ENCODE measurements around the gene CTDNEP1.

CTDNEP1 gene

DNA sequence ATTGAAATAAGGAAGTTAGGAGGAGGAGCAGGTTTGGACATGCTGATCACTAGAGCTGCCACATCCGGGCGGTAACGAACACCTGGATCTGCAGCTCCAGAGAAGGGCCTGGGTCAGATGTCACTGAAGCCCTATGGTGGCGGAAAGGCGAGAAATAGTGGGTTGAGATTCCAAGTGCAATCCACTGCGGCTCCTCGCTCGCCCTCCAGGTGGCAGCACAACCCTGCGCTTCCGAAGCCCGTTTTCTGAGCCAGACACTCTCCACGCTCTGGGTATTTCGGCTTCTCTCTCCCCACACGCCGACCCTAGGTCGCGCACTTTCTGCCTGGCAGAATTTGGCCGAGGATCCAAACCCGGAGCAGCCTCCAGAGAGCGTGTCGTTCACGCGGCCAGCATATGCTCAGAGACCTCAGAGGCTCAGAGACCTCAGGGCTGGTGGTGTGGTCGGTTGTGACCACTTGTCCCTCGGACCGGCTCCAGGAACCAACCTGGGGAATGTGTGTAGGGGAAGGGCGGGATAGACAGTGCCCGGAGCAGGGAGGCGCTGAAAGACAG lies 29.1 kb upstream of the CTDNEP1 start:
- peak; percentile 79 to 82 for DNase-seq (ENCODE audit: low read depth in 1 of 2, low spot score in 1 of 2)

DNA sequence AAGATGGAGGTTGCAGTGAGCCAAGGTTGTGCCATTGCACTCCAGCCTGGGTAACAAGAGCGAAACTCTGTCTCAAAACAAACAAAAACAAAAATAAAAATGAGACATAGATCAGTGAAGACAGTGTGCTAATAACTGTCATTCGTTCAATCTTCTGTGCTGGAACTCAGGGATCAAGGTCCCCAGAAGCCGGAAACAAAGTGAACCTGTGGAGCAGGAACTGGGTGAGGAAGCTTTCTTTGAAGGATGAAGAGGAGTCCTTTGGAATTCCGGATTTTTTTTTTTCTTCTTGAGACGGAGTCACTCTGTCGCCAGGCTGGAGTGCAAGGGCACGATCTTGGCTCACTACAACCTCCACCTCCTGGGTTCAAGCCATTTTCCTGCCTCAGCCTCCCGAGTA lies 27.9 kb upstream of the CTDNEP1 start:
- no peak for DNase-seq (ENCODE audit: low read depth in 1 of 2, low spot score in 1 of 2)

DNA sequence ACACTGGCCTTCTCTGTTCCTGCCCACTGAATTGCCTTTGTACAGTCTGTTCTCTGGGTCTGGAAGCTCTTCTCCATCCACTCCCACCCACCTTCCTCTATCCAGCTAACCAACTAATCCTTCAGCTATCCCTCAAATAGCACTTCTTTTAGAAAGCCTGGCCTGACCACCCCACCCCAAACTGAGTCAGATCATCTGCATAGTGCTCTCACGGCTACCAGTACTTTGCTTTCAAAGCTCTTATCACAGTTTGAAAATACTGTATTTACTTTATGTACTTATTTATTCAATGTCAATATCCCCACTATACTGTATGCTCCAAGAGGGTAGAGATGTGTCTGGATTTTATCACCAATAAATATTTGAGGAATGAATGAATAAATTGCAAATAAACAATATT lies 15.2 kb upstream of the CTDNEP1 start:
- no peak for DNase-seq (ENCODE audit: low read depth in 1 of 2, low spot score in 1 of 2)

DNA sequence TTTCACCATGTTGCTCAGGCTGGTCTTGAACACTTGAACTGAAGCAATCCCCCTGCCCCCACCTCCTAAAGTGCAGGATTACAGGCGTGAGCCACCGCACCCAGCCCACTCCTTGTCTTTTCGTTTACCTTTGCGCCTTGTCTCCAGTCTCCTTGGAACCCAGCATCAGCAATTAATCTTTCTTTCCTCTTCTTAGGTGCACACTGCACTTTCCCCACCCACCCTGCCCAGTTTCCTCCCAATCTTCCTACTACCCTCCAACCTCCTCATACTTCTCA lies 12.2 kb upstream of the CTDNEP1 start:
- DNase-seq (ENCODE audit: low read depth in 1 of 2, low spot score in 1 of 2) = no peak

DNA sequence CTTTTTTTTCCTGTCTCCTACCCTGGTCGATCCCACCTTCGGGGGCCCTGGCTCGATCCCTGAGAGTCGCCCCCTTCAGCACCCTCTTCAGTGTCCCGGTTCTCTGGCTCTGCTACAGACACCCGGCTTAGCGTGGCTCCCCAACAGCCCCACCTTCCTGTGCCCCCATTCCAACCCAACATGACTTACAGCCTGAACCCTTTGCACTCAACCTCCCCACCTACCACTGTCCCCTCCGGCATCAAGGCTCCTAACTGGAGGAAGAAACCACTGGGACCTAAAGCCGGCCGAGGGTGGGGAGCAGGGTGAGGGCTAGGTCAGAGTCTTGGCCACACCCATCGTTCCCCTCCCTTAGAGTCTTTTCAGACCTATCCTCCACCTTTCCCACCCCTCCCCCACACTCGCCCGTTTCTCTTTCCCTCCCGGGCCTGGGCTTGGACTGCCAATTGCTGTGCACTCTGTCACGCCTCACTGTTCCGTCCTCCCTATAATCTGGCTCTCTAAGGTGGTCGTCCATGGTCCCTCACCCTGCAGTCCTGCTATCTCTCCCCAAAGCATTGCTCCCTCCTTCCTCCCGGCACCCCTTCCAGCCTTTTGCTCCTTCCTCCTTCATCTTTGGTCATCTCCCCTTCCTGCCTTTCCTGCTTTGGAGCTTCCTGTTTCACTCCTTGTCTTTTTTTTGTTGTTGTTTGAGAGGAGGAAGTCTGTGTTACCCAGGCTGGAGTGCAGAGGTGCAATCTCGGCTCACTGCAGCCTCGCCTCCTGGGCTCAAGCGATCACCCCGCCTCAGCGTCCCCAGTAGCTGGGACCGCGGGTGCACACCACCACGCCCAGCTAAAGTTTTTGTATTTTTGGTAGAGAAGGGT lies 11.6 kb upstream of the CTDNEP1 start:
- DNase-seq (ENCODE audit: low read depth in 1 of 2, low spot score in 1 of 2) = no peak

DNA sequence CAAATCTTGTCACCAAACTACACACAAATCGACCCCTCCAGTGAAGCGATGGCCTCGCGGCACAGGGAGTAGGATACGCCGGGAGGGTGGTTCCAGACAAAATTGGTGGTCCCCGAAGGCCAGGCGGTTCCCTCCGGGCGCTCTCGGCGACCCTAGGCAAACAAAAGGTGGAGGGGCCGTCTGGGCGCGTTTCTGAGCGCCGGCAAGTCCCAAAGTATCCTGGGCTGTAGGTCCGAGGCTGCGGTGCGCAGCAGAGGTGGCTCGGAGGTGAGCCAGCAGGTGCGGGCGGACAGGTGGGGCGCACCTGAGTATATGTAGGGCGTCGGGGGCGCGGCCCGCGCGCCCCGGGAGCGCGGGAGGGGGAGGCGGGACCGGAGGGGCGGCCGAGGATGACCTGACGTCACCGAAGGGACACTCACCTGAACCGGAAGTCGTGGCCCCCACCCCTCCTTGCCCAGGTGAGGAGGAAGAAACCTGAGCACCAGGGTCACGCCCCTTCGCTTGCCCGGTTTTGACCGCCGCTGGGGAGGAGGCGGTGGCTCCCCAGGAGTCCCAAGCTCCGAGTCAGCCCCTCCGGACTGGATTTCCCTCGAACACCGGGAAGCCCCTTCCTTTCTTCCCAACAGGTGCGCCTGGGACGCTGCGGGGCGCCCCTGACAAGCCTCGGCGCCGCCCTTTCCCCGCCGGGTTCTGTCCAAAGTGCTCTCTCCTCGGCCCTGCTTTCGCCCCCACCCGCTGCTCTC lies 10.8 kb upstream of the CTDNEP1 start, which contains the start of gene CLDN7:
Gene CLDN7, minus strand, starts transcription at position 287 of the 743 bp plus-strand sequence. CDS start 435 bp downstream, outside the sequence.
- DNase-seq (ENCODE audit: low read depth in 1 of 2, low spot score in 1 of 2) = no peak

DNA sequence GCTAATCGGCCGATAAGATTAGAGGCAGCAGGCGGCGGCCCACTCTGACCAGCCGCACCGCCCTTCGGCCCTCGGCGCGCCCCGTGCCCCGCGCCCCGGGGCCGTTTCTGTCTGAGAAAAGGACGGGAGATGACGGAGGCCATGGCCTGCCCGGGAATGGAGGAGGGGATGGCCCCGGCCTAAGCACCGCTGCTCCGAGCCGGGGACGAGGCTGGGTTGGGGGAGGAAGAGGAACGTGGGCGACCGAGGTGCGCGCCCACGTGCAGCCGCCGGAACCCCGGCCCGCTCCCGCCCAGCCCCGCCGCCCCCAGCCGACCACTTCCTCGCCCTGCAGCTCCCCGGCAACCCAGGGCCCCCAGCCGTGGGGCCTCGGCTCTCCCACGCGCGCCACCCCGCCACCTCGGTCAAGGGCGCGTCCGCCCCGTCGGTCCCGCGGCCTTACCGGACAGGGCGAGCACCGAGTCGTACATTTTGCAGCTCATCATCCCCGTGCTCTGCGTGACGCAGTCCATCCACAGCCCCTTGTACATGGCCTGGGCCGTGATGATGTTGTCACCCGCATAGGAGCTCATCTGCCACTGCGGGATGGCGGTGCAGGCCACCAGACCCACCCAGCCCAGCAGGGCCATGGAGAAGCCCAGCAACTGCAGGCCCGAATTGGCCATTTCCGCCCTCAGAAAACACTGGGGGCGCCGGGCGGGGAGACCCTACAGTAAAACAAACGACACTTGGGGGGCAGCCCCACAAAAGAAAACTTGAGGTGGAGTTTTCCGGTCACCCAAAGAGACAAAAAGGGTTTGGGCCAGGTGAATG lies 10.1 kb upstream of the CTDNEP1 start:
- DNase-seq (ENCODE audit: low read depth in 1 of 2, low spot score in 1 of 2) = no peak

DNA sequence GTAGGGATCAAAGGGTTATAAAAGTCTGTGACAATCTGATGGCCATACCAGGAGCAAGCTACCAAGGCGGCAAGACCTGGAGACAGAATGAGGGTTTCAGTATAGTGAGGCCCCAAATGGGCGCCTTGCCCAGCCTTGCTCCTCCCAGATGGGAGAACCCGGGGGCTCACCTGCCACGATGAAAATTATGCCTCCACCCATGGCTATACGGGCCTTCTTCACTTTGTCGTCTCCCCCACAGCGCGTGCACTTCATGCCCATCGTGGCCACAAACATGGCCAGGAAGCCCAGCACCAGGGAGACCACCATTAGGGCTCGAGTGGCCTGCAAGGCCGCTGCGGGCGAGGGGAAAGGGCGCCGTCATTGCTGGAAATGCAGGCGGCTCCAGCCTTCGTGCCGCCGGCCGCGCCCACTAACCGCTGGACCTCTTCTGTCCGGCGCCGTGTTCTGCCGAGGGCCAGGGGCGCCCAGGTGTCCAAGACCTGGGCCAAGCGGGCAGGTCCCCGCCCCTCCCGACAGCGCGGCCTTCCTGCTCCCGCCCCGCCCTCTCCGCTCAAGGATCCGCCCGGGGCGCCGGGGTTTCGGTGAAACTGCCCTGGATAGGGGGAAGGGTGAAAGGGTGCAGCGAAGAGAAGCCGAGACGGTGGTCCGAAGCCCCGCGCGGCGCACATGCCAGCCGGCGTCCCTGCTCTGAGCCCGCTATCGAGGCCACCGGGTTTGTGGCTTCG lies 9.3 kb upstream of the CTDNEP1 start:
- DNase-seq (ENCODE audit: low read depth in 1 of 2, low spot score in 1 of 2) = no peak

DNA sequence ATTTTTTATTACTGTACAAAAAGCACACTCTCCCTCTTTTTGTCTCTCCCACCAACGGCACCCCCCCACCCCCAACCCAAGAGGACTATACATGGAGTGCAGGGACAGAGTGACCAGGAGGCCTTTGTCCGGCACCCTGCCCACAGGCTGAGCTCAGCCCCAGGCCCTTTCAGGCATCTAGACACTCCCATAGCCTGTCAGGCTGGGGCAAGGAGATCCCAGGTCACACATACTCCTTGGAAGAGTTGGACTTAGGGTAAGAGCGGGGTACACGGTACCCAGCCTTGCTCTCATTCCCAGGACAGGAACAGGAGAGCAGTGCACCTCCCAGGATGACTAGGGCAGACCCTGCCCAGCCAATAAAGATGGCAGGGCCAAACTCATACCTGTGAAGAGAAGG lies 8.6 kb upstream of the CTDNEP1 start:
- DNase-seq (ENCODE audit: low read depth in 1 of 2, low spot score in 1 of 2) = no peak

DNA sequence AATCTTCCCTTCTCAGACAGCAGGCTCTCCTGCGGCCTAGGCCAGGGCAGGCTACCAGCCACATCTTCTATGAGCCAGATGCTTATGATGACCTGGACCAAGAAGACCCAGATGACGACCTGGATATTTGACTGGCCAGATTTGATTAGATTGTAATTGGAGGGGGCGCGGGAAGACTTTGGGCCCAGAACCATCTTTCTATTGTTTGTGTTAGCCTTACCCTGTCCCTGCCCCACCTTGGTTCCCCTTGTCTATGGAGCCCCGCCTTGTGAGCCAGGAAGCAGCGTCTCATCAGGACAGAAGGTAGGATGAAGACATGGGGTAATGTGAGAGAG lies 8.0 kb upstream of the CTDNEP1 start:
- no peak for DNase-seq (ENCODE audit: low read depth in 1 of 2, low spot score in 1 of 2)

DNA sequence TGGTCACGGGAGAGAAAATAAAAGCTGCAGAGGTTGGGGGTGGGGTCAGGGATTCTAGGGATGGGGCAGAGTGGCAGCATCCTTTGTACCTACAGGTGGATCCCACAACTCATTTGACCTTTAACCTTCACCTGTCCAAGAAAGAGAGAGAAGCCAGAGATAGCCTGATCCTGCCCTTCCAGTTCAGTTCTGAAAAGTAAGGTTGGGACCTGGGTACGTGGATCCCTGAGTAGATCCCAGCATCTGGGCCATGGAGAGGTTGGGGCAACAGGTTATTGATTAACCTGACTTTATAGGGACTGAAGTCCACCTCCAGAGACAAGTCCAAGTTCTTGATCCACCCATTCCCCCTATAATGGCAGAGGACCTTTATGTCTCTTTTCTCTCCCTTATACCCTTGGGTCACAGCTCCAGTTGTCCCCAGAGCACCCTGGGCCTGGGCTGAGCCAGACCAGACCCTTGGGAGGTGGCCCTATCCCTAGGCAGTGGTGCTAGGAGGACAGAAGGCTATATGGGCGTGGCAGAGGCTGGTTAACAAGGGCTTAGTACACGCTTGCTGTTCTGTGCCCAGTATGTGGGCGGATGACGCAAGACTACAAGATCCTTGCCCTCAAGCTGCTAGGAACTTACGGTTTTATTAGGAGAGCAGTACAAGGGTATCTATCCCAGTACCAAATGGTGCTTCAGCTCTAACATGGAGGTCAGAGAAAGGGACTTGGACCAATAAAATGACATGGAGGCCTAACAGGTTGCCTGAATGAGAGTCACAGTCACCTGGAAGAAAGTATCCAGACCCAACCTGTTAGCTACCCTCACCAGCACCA lies 7.4 kb upstream of the CTDNEP1 start:
- no peak for DNase-seq (ENCODE audit: low read depth in 1 of 2, low spot score in 1 of 2)

DNA sequence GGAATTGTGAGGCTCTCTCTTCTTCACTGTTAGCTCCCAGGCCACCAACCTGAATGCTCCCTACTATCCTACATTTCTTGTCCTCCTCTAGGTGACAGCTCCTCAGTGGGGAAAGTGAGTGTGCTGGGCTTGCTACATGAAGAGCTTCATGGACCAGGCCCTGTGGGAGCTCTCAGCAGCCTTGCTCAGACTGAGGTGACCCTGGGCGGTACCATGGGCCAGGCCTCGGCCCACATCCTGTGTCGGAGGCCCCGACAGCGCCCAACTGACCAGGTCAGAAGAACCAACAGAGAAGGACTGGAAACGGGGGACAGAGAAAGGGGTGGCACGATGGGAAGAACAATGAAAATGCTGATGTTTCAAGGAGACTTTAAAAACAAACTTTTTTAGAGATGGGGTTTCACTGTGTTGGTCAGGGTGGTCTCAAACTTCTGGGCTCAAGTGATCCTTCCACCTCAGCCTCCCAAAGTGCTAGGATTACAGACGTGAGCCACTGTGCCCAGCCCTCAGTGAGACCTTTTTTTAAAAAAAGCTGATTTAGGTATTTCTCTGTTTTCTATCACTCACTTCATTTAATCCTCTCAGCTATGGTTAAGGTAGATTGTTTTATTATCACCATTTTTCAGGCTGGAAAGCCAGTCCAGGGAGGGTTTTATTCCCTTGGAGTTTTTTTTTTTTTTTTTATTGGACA lies 5.4 kb upstream of the CTDNEP1 start:
- no peak for DNase-seq (ENCODE audit: low read depth in 1 of 2, low spot score in 1 of 2)

DNA sequence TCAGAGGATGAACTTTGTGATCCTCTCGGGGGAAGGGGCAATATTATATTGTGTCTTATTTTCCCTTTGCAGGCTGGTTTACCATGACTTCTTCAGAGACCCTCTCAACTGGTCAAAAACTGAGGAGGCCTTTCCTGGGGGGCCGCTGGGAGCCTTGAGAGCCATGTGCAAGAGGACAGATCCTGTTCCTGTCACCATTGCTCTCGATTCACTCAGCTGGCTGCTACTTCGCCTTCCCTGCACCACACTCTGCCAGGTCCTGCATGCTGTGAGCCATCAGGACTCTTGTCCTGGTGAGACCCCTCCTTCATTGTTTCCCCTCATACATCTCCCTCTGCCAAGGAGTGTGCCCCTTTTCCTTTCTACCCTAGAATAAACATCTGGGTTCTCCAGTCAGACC lies 3.0 kb upstream of the CTDNEP1 start:
- DNase-seq (ENCODE audit: low read depth in 1 of 2, low spot score in 1 of 2) = no peak

DNA sequence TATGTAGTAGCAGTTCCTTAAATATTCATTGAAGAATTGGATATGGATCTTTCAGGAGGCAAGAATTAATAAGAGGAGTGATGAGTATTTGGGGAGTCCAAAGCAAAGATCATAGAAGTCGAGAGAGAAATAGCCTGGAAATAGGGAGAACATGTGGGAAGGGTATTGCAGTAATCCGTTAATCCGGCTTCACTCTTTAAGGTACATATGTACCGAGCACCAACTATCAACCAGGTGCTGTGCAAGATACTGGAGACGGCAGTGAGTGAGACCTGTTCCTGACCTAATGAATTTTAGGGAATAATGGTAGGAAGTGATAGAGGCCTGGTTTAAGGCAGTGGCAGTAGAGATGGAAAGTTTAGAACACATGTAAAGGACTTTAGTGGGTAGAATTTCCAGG lies 1.5 kb upstream of the CTDNEP1 start:
- DNase-seq (ENCODE audit: low read depth in 1 of 2, low spot score in 1 of 2) = no peak

DNA sequence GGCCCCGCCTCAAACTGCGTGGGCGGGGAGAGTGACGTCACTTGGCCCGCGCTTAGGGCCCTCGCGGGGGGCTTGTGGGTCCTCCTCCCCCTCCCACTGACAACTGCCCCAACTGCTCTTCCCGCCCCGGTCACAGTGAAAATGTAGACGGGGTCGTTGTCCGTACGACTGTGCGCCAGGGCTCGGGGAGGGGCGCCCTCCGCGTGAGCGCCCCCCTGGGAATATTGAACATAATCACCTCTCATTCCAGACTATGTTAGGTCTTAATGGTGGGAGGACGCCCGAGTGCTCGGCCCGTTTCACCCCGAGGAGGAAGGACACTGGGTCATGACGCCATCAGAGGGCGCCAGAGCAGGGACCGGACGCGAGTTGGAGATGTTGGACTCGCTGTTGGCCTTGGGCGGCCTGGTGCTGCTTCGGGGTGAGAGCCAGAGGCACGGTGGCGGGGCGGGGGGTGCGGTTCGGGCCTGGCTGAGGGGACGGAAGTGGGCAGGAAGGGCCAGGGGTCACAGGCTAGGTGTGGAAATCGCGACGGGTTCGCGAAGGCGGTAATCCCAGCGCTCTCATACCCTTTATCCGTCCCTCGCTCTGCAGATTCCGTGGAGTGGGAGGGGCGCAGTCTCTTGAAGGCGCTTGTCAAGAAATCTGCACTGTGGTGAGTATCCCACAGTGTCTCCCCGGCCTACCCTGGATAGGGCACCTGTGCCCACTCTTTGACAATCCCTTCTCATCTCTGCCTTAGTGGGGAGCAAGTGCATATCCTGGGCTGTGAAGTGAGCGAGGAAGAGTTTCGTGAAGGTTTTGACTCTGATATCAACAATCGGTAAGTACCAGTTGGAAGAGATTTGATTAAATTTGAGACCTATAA lies 876 bp upstream of the CTDNEP1 start, which contains the start of gene ELP5:
Gene ELP5, plus strand, starts transcription at position 40 of the 868 bp plus-strand sequence. Its CDS starts 336 bp downstream, at position 376.
- peak; percentile 79 to 80 for DNase-seq (ENCODE audit: low read depth in 1 of 2, low spot score in 1 of 2)

DNA sequence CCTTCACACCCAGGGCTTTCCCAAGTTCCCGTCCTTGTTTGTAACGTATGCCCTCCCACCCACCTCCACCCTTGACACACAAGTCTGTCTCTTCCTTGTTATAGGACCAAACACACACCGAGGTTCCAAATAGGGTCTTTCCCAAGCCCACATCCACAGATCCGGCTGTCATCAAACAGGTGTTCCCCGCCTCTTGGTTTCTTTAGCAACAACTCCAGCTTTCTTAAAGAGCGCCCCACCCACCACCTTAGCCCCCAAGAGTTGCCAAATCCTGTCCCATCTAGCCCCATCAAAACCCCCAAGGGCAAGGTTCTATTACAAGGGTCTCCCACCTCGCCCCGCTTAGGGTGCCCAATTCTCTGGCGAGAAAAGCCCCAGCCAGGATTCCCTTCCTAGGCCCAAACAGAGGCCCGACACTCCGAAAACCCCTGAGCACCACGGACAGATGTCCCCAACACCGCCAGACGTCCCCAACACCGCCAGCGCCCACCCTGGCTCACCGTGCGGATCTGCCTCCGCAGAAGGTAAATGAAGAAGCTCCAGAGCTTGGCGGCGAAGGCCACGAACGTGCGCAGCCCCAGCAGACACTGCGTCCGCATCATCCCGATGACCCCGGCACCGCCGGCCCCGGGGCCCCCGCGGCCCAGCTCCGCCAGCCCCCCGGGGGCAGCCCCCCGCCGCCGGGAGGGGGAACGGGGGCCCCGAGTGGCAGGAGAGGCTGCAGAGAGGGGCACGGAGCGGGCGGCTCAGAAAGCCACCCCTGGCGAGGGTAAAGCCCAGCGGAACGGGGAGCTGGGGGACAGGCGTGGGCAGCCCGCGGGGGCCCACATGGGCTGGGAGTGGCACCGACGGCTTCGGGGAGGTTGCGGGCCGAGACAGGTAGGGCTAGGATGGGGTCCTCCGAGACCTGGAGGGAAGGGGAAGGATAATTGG lies 573 bp downstream of the CTDNEP1 start:
- DNase-seq (ENCODE audit: low read depth in 1 of 2, low spot score in 1 of 2) = no peak

DNA sequence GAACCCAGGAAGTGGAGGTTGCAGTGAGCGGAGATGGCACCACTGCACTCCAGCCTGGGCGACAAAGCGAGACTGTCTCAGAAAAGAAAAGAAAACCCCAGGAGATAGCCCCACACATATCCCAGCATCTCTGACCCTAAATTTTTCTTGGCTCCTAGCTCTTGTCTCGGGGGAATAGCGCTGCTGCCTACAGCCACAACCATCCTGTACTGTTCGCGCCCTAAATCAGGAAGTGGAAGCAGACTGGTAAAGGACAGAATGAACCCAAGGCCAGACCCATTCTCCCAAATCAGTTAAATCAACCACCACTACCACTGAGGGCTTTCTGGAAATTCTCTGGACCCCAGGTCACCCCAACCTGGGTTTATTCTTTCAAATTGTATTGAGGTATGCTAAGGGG lies 1.7 kb downstream of the CTDNEP1 start:
- no peak for DNase-seq (ENCODE audit: low read depth in 1 of 2, low spot score in 1 of 2)

Measured in activated CD4-positive, alpha-beta T cell treated with anti-CD3 and anti-CD28 coated beads, Interleukin-2, amount 50 U/mL, for 24 hours (primary cell).